ENCODE measurements around the gene LBHD2.

Gene LBHD2

GRCh38 chr14:103132381-103133209 is 48.6 kb downstream of the LBHD2 start:
- no peak for DNase-seq (ENCODE audit: low read depth)

GRCh38 chr14:103133210-103134140 is 49.5 kb downstream of the LBHD2 start:
- DNase-seq (ENCODE audit: low read depth): no peak

- DNase-seq (ENCODE audit: low read depth): no peak
Measured at GRCh38 chr14:103134405-103134804, 50.4 kb downstream of the LBHD2 start.

- DNase-seq (ENCODE audit: low read depth): no peak
Measured at GRCh38 chr14:103134919-103135318, 50.9 kb downstream of the LBHD2 start.

- DNase-seq (ENCODE audit: low read depth): no peak
Measured at GRCh38 chr14:103135333-103136260, 51.6 kb downstream of the LBHD2 start.

- peak; percentile 68 for DNase-seq (ENCODE audit: low read depth)
Measured at GRCh38 chr14:103136388-103137271, 52.6 kb downstream of the LBHD2 start.

GRCh38 chr14:103137689-103138300 is 53.8 kb downstream of the LBHD2 start:
- no peak for DNase-seq (ENCODE audit: low read depth)

GRCh38 chr14:103138301-103139131 is 54.5 kb downstream of the LBHD2 start:
- no peak for DNase-seq (ENCODE audit: low read depth)

- DNase-seq (ENCODE audit: low read depth): no peak
Measured at GRCh38 chr14:103139132-103140025, 55.4 kb downstream of the LBHD2 start.

All from amniotic epithelial cell (primary cell).